ENCODE results near the gene VLDLR. TPM values are rescaled to one million over a fixed set of nuclear protein-coding genes. Genes with fewer than 3 reads are reported as not detected.

Gene VLDLR
- total RNA-seq (ENCODE audit: low replicate concordance): 16.2 and 16.4 TPM in 2 replicates

DNA sequence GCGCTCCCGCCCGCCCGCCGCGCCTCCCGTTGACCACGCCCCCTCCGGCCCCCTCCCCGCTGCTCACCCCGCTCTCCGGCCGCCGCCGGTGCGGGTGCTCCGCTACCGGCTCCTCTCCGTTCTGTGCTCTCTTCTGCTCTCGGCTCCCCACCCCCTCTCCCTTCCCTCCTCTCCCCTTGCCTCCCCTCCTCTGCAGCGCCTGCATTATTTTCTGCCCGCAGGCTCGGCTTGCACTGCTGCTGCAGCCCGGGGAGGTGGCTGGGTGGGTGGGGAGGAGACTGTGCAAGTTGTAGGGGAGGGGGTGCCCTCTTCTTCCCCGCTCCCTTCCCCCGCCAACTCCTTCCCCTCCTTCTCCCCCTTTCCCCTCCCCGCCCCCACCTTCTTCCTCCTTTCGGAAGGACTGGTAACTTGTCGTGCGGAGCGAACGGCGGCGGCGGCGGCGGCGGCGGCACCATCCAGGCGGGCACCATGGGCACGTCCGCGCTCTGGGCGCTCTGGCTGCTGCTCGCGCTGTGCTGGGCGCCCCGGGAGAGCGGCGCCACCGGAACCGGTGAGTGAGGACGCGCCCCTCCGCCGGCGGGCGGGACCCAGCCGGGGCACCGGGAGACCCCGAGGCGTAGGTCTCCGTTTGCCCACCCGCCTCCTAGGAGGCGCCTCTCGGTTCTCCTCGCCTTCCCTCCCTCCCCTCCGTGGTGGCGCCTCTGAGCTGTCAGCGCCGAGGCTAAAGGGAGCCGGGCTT is at the start of gene VLDLR:
Gene VLDLR, plus strand, starts transcription at position 66 of the 739 bp plus-strand sequence. Its CDS starts 403 bp downstream, at position 469.
- Histone ChIP-seq H3K79me2 (ENCODE audit: low read depth) (peaks cover 28% of the 10 kb centered on the region), H3K27ac (no peak within 1 kb of the TSS), H3K4me1 (peaks cover 5% of the 10 kb centered on the region), H3K4me3 (peak within 1 kb of the TSS; percentile 57), H3K27me3 (peaks cover 46% of the 10 kb centered on the region), H2AFZ (replicated peaks) (peak within 1 kb of the TSS; percentile 46), H3K4me2 (peak within 1 kb of the TSS; percentile 83), H3F3A (ENCODE audit: low read depth) (peaks cover 8% of the 10 kb centered on the region), H3K36me3 (no peaks in the 10 kb centered on the region), H3K9me3 (ENCODE audit: low read depth) (no peaks in the 10 kb centered on the region), H4K20me1 (ENCODE audit: low read depth) (peaks cover 16% of the 10 kb centered on the region), H3K9ac (no peak within 1 kb of the TSS)
- H3K4me3 Mint-ChIP-seq: peak within 1 kb of the TSS; percentile 96
- no peaks in the 10 kb centered on the region for H3K36me3 Mint-ChIP-seq
- DNase-seq (ENCODE audit: low spot score): peak; percentile 82
- H3K9me3 Mint-ChIP-seq: peaks cover 6% of the 10 kb centered on the region
- TF ChIP-seq EZH2phosphoT487 (IDR thresholded peaks at IDR 0.05): peak; percentile 34
- TF ChIP-seq, protein P1, sequence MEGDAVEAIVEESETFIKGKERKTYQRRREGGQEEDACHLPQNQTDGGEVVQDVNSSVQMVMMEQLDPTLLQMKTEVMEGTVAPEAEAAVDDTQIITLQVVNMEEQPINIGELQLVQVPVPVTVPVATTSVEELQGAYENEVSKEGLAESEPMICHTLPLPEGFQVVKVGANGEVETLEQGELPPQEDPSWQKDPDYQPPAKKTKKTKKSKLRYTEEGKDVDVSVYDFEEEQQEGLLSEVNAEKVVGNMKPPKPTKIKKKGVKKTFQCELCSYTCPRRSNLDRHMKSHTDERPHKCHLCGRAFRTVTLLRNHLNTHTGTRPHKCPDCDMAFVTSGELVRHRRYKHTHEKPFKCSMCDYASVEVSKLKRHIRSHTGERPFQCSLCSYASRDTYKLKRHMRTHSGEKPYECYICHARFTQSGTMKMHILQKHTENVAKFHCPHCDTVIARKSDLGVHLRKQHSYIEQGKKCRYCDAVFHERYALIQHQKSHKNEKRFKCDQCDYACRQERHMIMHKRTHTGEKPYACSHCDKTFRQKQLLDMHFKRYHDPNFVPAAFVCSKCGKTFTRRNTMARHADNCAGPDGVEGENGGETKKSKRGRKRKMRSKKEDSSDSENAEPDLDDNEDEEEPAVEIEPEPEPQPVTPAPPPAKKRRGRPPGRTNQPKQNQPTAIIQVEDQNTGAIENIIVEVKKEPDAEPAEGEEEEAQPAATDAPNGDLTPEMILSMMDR (IDR thresholded peaks at IDR 0.05): no peak
- TF ChIP-seq EZH2 (IDR thresholded peaks at IDR 0.05): no peak
- H3K4me1 Mint-ChIP-seq: peaks cover 12% of the 10 kb centered on the region
- peaks cover 15% of the 10 kb centered on the region for H3K27me3 Mint-ChIP-seq (ENCODE audit: insufficient read depth, low read depth)
- peak within 1 kb of the TSS; percentile 95 for H3K27ac Mint-ChIP-seq

DNA sequence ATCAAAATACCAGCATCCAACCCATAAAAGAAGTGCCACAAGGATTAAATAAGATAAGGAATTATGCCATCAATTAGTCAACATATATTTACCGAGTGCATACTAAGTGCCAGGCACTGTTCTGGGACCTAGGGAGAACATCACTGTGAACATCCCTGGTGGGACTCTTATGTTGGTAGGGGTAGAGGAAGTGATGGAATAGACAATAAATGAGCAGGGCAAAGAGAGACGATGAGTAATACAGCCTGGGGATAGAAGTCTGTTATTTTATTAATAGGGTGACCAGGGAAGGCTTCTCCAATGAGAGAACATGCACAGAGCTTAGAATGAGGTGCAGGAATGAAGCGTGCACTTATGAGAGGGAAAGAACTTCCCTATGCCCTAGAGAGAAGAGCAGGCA is 47.4 kb upstream of the VLDLR start:
- Histone ChIP-seq H3K27ac (no peak overlapping the region), H3K9ac (no peak overlapping the region), H3K27me3 (no peaks in the 10 kb centered on the region), H2AFZ (replicated peaks) (no peak overlapping the region), H3F3A (ENCODE audit: low read depth) (no peaks in the 10 kb centered on the region), H3K4me2 (no peak overlapping the region), H3K4me3 (no peak overlapping the region), H3K4me1 (no peaks in the 10 kb centered on the region), H3K36me3 (no peaks in the 10 kb centered on the region), H4K20me1 (ENCODE audit: low read depth) (no peaks in the 10 kb centered on the region), H3K79me2 (ENCODE audit: low read depth) (no peaks in the 10 kb centered on the region), H3K9me3 (ENCODE audit: low read depth) (no peaks in the 10 kb centered on the region)
- Mint-ChIP-seq H3K9me3 (no peaks in the 10 kb centered on the region), H3K27ac (no peak overlapping the region), H3K36me3 (no peaks in the 10 kb centered on the region), H3K4me3 (no peak overlapping the region), H3K27me3 (ENCODE audit: insufficient read depth, low read depth) (no peaks in the 10 kb centered on the region), H3K4me1 (no peaks in the 10 kb centered on the region)
- no peak for TF ChIP-seq EZH2phosphoT487 (IDR thresholded peaks at IDR 0.05)
- no peak for TF ChIP-seq EZH2 (IDR thresholded peaks at IDR 0.05)
- TF ChIP-seq, protein P1 (IDR thresholded peaks at IDR 0.05): no peak
- DNase-seq (ENCODE audit: low spot score): no peak

DNA sequence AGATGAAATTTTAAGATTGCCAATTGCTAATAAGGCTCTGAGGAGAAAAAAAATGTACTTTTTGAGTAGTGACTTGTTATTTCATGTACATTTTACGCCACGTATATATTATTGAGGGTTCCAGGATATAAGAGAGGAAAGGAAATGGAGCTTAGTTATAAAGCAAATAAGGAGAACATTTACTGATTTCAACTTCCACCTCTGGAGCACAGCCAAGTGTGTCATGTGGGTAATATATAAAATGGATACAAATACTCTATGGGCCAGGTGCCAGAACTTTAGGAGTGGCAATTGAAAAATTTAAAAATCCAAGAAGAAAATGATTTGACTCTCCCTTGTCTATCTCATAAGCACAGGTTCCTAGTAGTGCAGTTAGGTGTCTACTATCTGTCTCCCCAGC is 45.0 kb upstream of the VLDLR start:
- Histone ChIP-seq H3K27ac (no peak overlapping the region), H3K4me2 (no peak overlapping the region), H3K9me3 (ENCODE audit: low read depth) (no peaks in the 10 kb centered on the region), H3K4me3 (no peak overlapping the region), H3K36me3 (no peaks in the 10 kb centered on the region), H3K4me1 (no peaks in the 10 kb centered on the region), H3K27me3 (no peaks in the 10 kb centered on the region), H3K79me2 (ENCODE audit: low read depth) (no peaks in the 10 kb centered on the region), H3K9ac (no peak overlapping the region), H4K20me1 (ENCODE audit: low read depth) (no peaks in the 10 kb centered on the region), H2AFZ (replicated peaks) (no peak overlapping the region), H3F3A (ENCODE audit: low read depth) (no peaks in the 10 kb centered on the region)
- no peak for DNase-seq (ENCODE audit: low spot score)
- Mint-ChIP-seq H3K27ac (no peak overlapping the region), H3K4me1 (no peaks in the 10 kb centered on the region), H3K36me3 (no peaks in the 10 kb centered on the region), H3K4me3 (no peak overlapping the region), H3K9me3 (no peaks in the 10 kb centered on the region), H3K27me3 (ENCODE audit: insufficient read depth, low read depth) (no peaks in the 10 kb centered on the region)
- TF ChIP-seq, protein P1 (IDR thresholded peaks at IDR 0.05): no peak
- TF ChIP-seq EZH2phosphoT487 (IDR thresholded peaks at IDR 0.05) (no peak), EZH2 (IDR thresholded peaks at IDR 0.05) (no peak)

All from neural progenitor cell (in vitro differentiated cells).